ENCODE data around the gene CTSL.

GRCh38 chr9:87708986-87709728 lies 16.8 kb upstream of the CTSL start:
- TF ChIP-seq ZBTB33 (IDR thresholded peaks at IDR 0.05) (no peak), MAX (IDR thresholded peaks at IDR 0.05) (no peak), RAD21 (IDR thresholded peaks at IDR 0.05) (no peak), CTCF (IDR thresholded peaks at IDR 0.05; ENCODE audit: low read depth, low read length, missing input control) (no peak), REST (IDR thresholded peaks at IDR 0.05) (no peak), ATF3 (IDR thresholded peaks at IDR 0.05) (no peak), RXRA (IDR thresholded peaks at IDR 0.05) (no peak), HNF4G (IDR thresholded peaks at IDR 0.05) (no peak), TAF1 (conservative IDR thresholded peaks at IDR 0.05) (no peak)

Measured in liver (tissue), 3 donors.